UCSD-AML1 (cell line): ENCODE measurements around the gene IARS2.
"Not testable (repeated sequence)": the region's sequence is repeated elsewhere in the genome, so short reads cannot be mapped to it uniquely, and the experiment has no call there.

ENCODE experiments used
- DNase-seq: peaks from one replicate; lab custom pipeline; 2025; ENCODE audit not compliant: unreplicated experiment; lab: John Stamatoyannopoulos, UW

The IARS2 gene

GRCh38 chr1:220164116-220164515 is 70.2 kb downstream of the IARS2 start:
- DNase-seq, result no peak

GRCh38 chr1:220164517-220164916 is 70.6 kb downstream of the IARS2 start:
- no peak for DNase-seq

- no peak for DNase-seq
These were observed 72.9 kb downstream of the IARS2 start for GRCh38 chr1:220166853-220167252.

DNA sequence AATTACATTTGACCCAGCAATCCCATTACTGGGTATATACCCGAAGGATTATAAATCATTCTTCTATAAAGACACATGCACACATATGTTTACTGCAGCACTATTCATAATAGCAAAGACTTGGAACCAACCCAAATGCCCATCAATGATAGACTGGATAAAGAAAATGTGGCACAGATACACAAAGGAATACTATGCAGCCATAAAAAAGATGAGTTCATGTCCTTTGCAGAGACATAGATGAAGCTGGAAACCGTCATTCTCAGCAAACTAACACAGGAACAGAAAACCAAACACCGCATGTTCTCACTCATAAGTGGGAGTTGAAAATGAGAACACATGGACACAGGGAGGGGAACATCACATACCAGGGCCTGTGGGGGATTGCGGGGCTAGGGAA is 76.0 kb downstream of the IARS2 start:
- DNase-seq, result not testable (repeated sequence)

DNA sequence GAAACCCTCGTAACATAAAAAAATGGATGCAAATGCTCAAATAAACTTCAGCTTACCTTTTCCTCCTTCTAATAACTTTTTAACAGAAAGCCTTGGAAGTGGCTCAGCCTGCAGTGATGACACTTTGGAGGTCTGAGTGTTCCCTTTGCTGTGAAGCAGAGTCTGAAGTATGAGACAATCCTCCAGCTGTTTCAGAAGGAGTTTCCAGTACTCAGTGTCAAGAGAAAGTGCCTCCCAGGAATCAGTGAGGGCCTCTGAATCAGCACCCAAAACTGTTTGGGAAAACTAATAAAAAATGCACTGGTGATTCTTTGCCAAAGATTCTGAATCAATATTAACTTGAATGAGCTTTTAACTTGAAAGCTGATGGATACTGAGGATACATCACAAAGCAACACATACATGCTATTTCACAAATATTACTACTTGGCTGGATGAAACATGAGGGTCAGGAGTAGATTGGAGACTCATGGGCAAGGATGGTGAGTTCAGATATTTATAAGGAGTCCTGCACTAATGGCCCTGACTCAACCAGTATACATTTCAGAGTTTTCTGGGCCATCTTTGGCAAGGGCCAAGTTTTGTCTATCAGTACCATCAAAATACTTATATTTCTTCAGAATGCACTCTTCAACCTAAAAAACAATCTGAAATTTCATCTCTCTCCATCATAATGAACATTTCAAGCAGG is 77.0 kb downstream of the IARS2 start:
- DNase-seq, result no peak

GRCh38 chr1:220176540-220176939 is 82.6 kb downstream of the IARS2 start:
- DNase-seq, result no peak

DNA sequence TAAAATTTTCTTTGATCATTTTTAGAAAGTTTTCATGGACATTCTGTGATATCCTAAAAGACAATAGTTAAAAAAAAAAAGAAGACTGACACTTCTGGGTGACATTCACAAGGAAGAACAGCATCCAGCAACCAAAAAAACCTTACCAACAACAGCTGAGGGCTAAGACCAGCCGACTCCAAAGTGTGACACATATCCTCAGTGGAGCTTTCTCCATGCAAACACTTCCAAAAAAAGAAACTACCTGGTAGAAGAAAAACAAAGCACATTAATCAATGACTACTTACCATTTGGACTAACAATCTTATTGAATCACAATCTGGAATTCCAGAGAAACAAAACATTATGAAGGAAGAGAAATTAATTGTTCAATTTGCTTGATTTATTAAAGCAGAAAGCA is 88.2 kb downstream of the IARS2 start:
- no peak for DNase-seq

- no peak for DNase-seq
These were observed 88.7 kb downstream of the IARS2 start for GRCh38 chr1:220182656-220183055.

GRCh38 chr1:220184506-220184905 is 90.6 kb downstream of the IARS2 start:
- DNase-seq, result no peak

- DNase-seq, result no peak
These were observed 92.8 kb downstream of the IARS2 start for GRCh38 chr1:220186752-220187151.

- no peak for DNase-seq
These were observed 94.6 kb downstream of the IARS2 start for GRCh38 chr1:220188538-220188937.

GRCh38 chr1:220189750-220190347 is 95.9 kb downstream of the IARS2 start:
- DNase-seq, result no peak

- DNase-seq, result no peak
These were observed 101.8 kb downstream of the IARS2 start for GRCh38 chr1:220195701-220196100.
